Hepatocyte (in vitro differentiated cells): ENCODE data around the gene IL1RN.

Experiments used
- CTCF ChIP-seq: fragments of 200-600 bp; sonication (generic); IDR thresholded peaks from 2 replicates; pipeline ENCODE4 v1.5.1; 2016; ENCODE audit warnings: antibody characterized with exemption, mild to moderate bottlenecking; ENCODE audit not compliant: poor library complexity
- EZH2 ChIP-seq: fragments of 200-600 bp; sonication (generic); IDR thresholded peaks from 2 replicates; pipeline ENCODE4 v1.6.1; 2016; ENCODE audit warnings: antibody characterized with exemption, mild to moderate bottlenecking, borderline replicate concordance

GRCh38 chr2:113093613-113093977 is 33.8 kb upstream of the IL1RN start:
- TF ChIP-seq CTCF: no peak
- no peak for TF ChIP-seq EZH2
